Right atrium auricular region (tissue), 2 donors: ENCODE results near the gene DPYD. TPM values are rescaled to one million over a fixed set of nuclear protein-coding genes. Genes with fewer than 3 reads are reported as not detected.

Experiments used
- DNase-seq: peaks from one replicate; pipeline ENCODE4 v3.0.0-alpha.2; 2019; ENCODE audit warnings: low spot score
- H3K27ac ChIP-seq, 2 donors: fragments of 200-600 bp; sonication (generic); 1 replicate in 1 of 2; 2 replicates in 1 of 2; pipeline ENCODE4 v1.5.1; 2016 to 2019
- H3K27me3 ChIP-seq, 2 donors: fragments of 200-600 bp; sonication (generic); one replicate each; pipeline versions ENCODE4 v1.5.1 to v1.6.0; 2017 to 2019
- H3K36me3 ChIP-seq: fragments of 200-600 bp; sonication (generic); one replicate; pipeline ENCODE4 v1.5.1; 2016
- H3K4me1 ChIP-seq, 2 donors: fragments of 200-600 bp; sonication (generic); one replicate each; pipeline versions ENCODE4 v1.5.1 to v1.6.0; 2017 to 2019
- H3K4me3 ChIP-seq, 2 donors: fragments of 200-600 bp; sonication (generic); 1 replicate in 1 of 2; 2 replicates in 1 of 2; pipeline ENCODE4 v1.5.1; 2017 to 2019; ENCODE audit warnings: mild to moderate bottlenecking in 1 of 2, moderate library complexity in 1 of 2
- H3K9me3 ChIP-seq, 2 donors: fragments of 200-600 bp; sonication (generic); one replicate each; pipeline ENCODE4 v1.5.1; 2019
- CTCF ChIP-seq, 2 donors: fragments of 200-600 bp; sonication (generic); IDR thresholded peaks; one replicate each; pipeline ENCODE4 v1.5.1; 2019; ENCODE audit warnings: antibody characterized with exemption in 2 of 2
- total RNA-seq, 2 donors: library from RNA; depleted of rRNA; stranded (reverse); fragments of >200 nt; gene quantifications; one replicate each; pipeline ENCODE4 v1.1.0, GENCODE V29; 2016

Gene DPYD
- total RNA-seq, 2 donors from 2014 or later: 11.3 to 14.5 TPM

GRCh38 chr1:97824200-97824599 is 96.6 kb downstream of the DPYD start:
- H3K27me3 ChIP-seq: no peaks in the 10 kb centered on the region
- H3K27ac ChIP-seq: no peak overlapping the region
- no peak overlapping the region for H3K4me3 ChIP-seq
- no peaks in the 10 kb centered on the region for H3K9me3 ChIP-seq
- TF ChIP-seq CTCF (IDR thresholded peaks at IDR 0.05): no peak
- H3K4me1 ChIP-seq: no peaks in the 10 kb centered on the region
- H3K36me3 ChIP-seq: no peaks in the 10 kb centered on the region
- DNase-seq: no peak

- Histone ChIP-seq H3K4me3 (no peak overlapping the region), H3K27me3 (no peaks in the 10 kb centered on the region), H3K27ac (no peak overlapping the region), H3K4me1 (no peaks in the 10 kb centered on the region), H3K9me3 (no peaks in the 10 kb centered on the region), H3K36me3 (no peaks in the 10 kb centered on the region)
- peak in 1 of 2 donors; percentile 67 for TF ChIP-seq CTCF (IDR thresholded peaks at IDR 0.05)
- DNase-seq: no peak
Observed at GRCh38 chr1:97820470-97821188, 100.2 kb downstream of the DPYD start.

- TF ChIP-seq CTCF (IDR thresholded peaks at IDR 0.05): no peak
- no peaks in the 10 kb centered on the region for H3K27me3 ChIP-seq
- no peaks in the 10 kb centered on the region for H3K9me3 ChIP-seq
- H3K27ac ChIP-seq: no peak overlapping the region
- H3K4me3 ChIP-seq: no peak overlapping the region
- H3K4me1 ChIP-seq: no peaks in the 10 kb centered on the region
- H3K36me3 ChIP-seq: no peaks in the 10 kb centered on the region
- no peak for DNase-seq
Observed at GRCh38 chr1:97816927-97817326, 103.9 kb downstream of the DPYD start.

- H3K4me1 ChIP-seq: no peaks in the 10 kb centered on the region
- H3K27ac ChIP-seq: no peak overlapping the region
- H3K4me3 ChIP-seq: no peak overlapping the region
- no peaks in the 10 kb centered on the region for H3K9me3 ChIP-seq
- H3K36me3 ChIP-seq: no peaks in the 10 kb centered on the region
- no peaks in the 10 kb centered on the region for H3K27me3 ChIP-seq
- no peak for DNase-seq
- TF ChIP-seq CTCF (IDR thresholded peaks at IDR 0.05): no peak
Observed at GRCh38 chr1:97814804-97815203, 106.0 kb downstream of the DPYD start.

- Histone ChIP-seq H3K27ac (no peak overlapping the region), H3K4me3 (no peak overlapping the region), H3K4me1 (no peaks in the 10 kb centered on the region), H3K36me3 (no peaks in the 10 kb centered on the region), H3K27me3 (no peaks in the 10 kb centered on the region), H3K9me3 (no peaks in the 10 kb centered on the region)
- DNase-seq: no peak
- TF ChIP-seq CTCF (IDR thresholded peaks at IDR 0.05): no peak
Observed at GRCh38 chr1:97814121-97814520, 106.7 kb downstream of the DPYD start.

- DNase-seq: no peak
- no peak for TF ChIP-seq CTCF (IDR thresholded peaks at IDR 0.05)
- Histone ChIP-seq H3K27me3 (no peaks in the 10 kb centered on the region), H3K36me3 (no peaks in the 10 kb centered on the region), H3K4me3 (no peak overlapping the region), H3K9me3 (no peaks in the 10 kb centered on the region), H3K4me1 (peaks cover 0 to 2% of the 10 kb centered on the region in 2 donors), H3K27ac (no peak overlapping the region)
Observed at GRCh38 chr1:97812076-97812475, 108.8 kb downstream of the DPYD start.
